Kidney (tissue), 14 donors: ENCODE measurements around the gene BABAM1. TPM values are rescaled to one million over a fixed set of nuclear protein-coding genes. Genes with fewer than 3 reads are reported as not detected.
"Not testable (repeated sequence)": the region's sequence is repeated elsewhere in the genome, so short reads cannot be mapped to it uniquely, and the experiment has no call there.

ENCODE experiments used
- DNase-seq, 5 donors: peaks; one replicate each; pipeline ENCODE4 v3.0.0-alpha.2; 2013 to 2020
- FAIRE-seq: peaks from 2 replicates; lab custom pipeline; 2012; peaks lifted over from hg19 to GRCh38; lab: Jason Lieb, UNC
- H3K27ac ChIP-seq, 2 donors: one replicate each; pipeline ENCODE4 v1.7.0; 2013; ENCODE audit warnings: low read depth in 2 of 2, low read length in 2 of 2, inconsistent platforms in 1 of 2
- H3K27me3 ChIP-seq: one replicate; pipeline ENCODE4 v1.7.1; 2013; ENCODE audit warnings: low read length, inconsistent platforms; ENCODE audit not compliant: control insufficient read depth, insufficient read depth
- H3K36me3 ChIP-seq, 3 donors: one replicate each; pipeline versions ENCODE4 v1.7.0 to v1.7.1; 2013; ENCODE audit warnings: low read length in 3 of 3, control low read depth in 1 of 3, inconsistent platforms in 1 of 3; ENCODE audit not compliant: insufficient read depth in 3 of 3, control insufficient read depth in 2 of 3
- H3K4me1 ChIP-seq, 3 donors: one replicate each; pipeline versions ENCODE4 v1.7.0 to v1.7.1; 2013; ENCODE audit warnings: low read length in 3 of 3, inconsistent platforms in 1 of 3, low read depth in 1 of 3; ENCODE audit not compliant: control insufficient read depth in 2 of 3, insufficient read depth in 2 of 3
- H3K4me3 ChIP-seq, 3 donors: one replicate each; pipeline versions ENCODE4 v1.7.0 to v1.8.1; 2013; ENCODE audit warnings: low read length in 3 of 3, control low read depth in 1 of 3, inconsistent platforms in 1 of 3
- H3K9ac ChIP-seq, 3 donors: one replicate each; pipeline versions ENCODE4 v1.7.0 to v1.7.1; 2013; ENCODE audit warnings: low read length in 3 of 3, control low read depth in 1 of 3, inconsistent platforms in 1 of 3
- H3K9me3 ChIP-seq, 3 donors: one replicate each; pipeline versions ENCODE4 v1.7.0 to v1.7.1; 2013; ENCODE audit warnings: low read length in 3 of 3, control low read depth in 1 of 3, inconsistent platforms in 1 of 3; ENCODE audit not compliant: control insufficient read depth in 2 of 3, insufficient read depth in 1 of 3
- intact Hi-C: fragments of 100-400 bp; cut with DNase I; formaldehyde crosslinking; loops from one replicate; pipeline ENCODE4 v1.11.1; 2022
- polyA plus RNA-seq: library from polyadenylated mRNA; stranded (reverse); fragments of 350-450 nt; fragmentation: Illumina TruSeq; extraction: RNeasy Lipid Tissue Mini Kit (QIAGEN cat#74804); gene quantifications from one replicate; pipeline ENCODE4 v1.2.3, GENCODE V29; 2014; ENCODE audit warnings: low read depth, low replicate concordance; ENCODE audit not compliant: insufficient read depth
- total RNA-seq: library from RNA; stranded (reverse); fragmentation: NEBNext Ultra II Directional; extraction: Animal tissue kit (Norgen Biotek cat#: 25700); gene quantifications from one replicate; pipeline ENCODE4 v1.2.1, GENCODE V29; 2021
- TF ChIP-seq, protein P1 (sequence below): IDR thresholded peaks from 3 replicates; pipeline ENCODE4 v1.5.1; 2012; ENCODE audit warnings: mild to moderate bottlenecking, moderate library complexity, borderline replicate concordance; ENCODE audit not compliant: insufficient read depth; ENCODE audit errors: extremely low read depth
- donor health status: control.
- donor health status: control.
- donor health status: control.
- donor health status: control.
- donor health status: control.
- donor health status: DM: yes; HTN: yes; CAD: no.
- donor health status: Normal renal cell carcinoma (clear cell type).

The BABAM1 gene
- total and polyA plus RNA-seq, 2 donors from 2014 or later: 69.4 to 105 TPM

DNA sequence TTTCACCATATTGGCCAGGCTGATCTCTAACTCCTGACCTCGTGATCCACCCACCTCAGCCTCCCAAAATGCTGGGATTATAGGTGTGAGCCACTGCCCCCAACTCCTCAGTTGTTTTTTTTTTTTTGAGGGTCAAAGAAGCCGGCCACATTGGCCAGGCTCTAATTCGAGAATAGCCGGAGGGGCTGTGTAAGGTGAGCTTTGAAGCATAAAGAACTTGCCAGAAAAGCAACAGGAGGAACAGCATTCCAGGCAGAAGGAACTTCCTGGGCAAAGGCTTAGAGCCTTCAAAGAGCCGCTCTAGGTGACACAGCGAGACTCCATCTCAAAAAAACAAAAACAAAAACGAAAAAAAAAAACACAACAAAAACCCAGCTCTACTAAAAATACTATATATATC is 1.2 kb upstream of the BABAM1 start:
- Histone ChIP-seq H3K4me3 (no peak overlapping the region), H3K36me3 (peaks cover 0 to 4% (median 2%) of the 10 kb centered on the region in 3 donors), H3K9me3 (no peaks in the 10 kb centered on the region), H3K27me3 (no peaks in the 10 kb centered on the region), H3K9ac (no peak overlapping the region), H3K27ac (no peak overlapping the region), H3K4me1 (peaks cover 0 to 4% (median 4%) of the 10 kb centered on the region in 3 donors)
- DNase-seq: peak in 2 of 5 donors; percentile 30 to 40
- intact Hi-C loops: no loop called here
- FAIRE-seq: no peak
- TF ChIP-seq, protein P1, sequence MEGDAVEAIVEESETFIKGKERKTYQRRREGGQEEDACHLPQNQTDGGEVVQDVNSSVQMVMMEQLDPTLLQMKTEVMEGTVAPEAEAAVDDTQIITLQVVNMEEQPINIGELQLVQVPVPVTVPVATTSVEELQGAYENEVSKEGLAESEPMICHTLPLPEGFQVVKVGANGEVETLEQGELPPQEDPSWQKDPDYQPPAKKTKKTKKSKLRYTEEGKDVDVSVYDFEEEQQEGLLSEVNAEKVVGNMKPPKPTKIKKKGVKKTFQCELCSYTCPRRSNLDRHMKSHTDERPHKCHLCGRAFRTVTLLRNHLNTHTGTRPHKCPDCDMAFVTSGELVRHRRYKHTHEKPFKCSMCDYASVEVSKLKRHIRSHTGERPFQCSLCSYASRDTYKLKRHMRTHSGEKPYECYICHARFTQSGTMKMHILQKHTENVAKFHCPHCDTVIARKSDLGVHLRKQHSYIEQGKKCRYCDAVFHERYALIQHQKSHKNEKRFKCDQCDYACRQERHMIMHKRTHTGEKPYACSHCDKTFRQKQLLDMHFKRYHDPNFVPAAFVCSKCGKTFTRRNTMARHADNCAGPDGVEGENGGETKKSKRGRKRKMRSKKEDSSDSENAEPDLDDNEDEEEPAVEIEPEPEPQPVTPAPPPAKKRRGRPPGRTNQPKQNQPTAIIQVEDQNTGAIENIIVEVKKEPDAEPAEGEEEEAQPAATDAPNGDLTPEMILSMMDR: no peak

DNA sequence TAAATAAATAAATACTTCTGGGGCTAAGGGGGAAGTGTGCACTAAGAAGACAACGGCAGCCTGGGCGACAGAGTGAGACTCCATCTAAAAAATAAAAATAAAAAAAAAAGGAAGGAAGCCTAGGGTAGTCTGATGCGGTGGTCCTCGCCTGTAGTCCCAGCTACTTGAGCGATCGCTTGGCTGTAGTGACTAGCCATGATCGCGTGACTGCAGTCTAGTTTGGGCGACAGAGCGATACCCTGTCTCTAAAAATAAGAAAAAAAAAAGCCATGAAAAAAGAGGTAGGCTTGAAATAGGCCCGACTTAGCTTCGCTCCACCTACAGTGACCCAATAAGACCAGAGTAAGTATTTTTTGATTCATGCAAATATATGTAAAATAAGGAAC is 661 bp upstream of the BABAM1 start:
- FAIRE-seq (no peak), DNase-seq (no peak)
- TF ChIP-seq, protein P1: no peak
- Histone ChIP-seq H3K9ac (no peak overlapping the region), H3K4me1 (peaks cover 0 to 4% (median 3%) of the 10 kb centered on the region in 3 donors), H3K4me3 (peak overlapping the region in 2 of 3 donors; percentile 5 to 24), H3K27me3 (no peaks in the 10 kb centered on the region), H3K9me3 (no peaks in the 10 kb centered on the region), H3K27ac (no peak overlapping the region), H3K36me3 (peaks cover 0 to 10% (median 2%) of the 10 kb centered on the region in 3 donors)
- intact Hi-C loops: no loop called here

GRCh38 chr19:17268754-17269153 is 1.5 kb downstream of the BABAM1 start:
- Histone ChIP-seq H3K9me3 (no peaks in the 10 kb centered on the region), H3K27me3 (no peaks in the 10 kb centered on the region), H3K36me3 (peaks cover 0 to 15% (median 4%) of the 10 kb centered on the region in 3 donors), H3K9ac (no peak overlapping the region), H3K27ac (no peak overlapping the region), H3K4me3 (no peak overlapping the region), H3K4me1 (peaks cover 0 to 4% (median 3%) of the 10 kb centered on the region in 3 donors)
- intact Hi-C loops: no loop called here
- DNase-seq (peak in 1 of 5 donors; percentile 70), FAIRE-seq (no peak)
- TF ChIP-seq, protein P1: no peak

DNA sequence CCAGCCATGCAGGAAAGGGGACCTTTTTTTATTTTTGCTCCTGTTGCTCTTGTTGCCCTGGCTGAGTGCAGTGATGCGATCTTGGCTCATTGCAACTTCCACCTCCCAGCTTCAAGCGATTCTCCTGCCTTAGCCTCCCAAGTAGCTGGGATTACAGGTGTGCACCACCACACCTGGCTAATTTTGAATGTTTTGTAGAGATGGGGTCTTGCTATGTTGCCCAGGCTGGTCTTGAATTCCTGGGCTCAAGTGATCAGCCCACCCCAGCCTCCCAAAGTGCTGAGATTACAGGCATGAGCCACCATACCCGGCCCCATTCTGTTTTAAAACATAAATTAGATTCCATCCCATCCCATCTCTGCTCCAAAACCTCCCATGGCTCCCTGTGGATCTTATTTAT is 7.6 kb downstream of the BABAM1 start:
- H3K9ac ChIP-seq, H3K4me1 ChIP-seq, FAIRE-seq, DNase-seq, H3K27ac ChIP-seq, H3K27me3 ChIP-seq, intact Hi-C loops, H3K9me3 ChIP-seq, H3K4me3 ChIP-seq: not testable (repeated sequence)
- H3K36me3 ChIP-seq: peaks cover 3 to 37% (median 4%) of the 10 kb centered on the region in 3 donors
